ENCODE data around the gene RAP1GAP2.
A peak's percentile ranks its signal among the peaks of the same experiment; 100 is the strongest.

The RAP1GAP2 gene

GRCh38 chr17:3012926-3013581, 216.8 kb downstream of the RAP1GAP2 start:
- peak; percentile 63 for TF ChIP-seq CTCF (conservative IDR thresholded peaks at IDR 0.05)
- no peak for TF ChIP-seq ZFX (IDR thresholded peaks at IDR 0.05)
- no peak overlapping the region for H3K27ac ChIP-seq

GRCh38 chr17:3015890-3016289, 219.7 kb downstream of the RAP1GAP2 start:
- no peak overlapping the region for H3K27ac ChIP-seq
- TF ChIP-seq CTCF (conservative IDR thresholded peaks at IDR 0.05) (no peak), ZFX (IDR thresholded peaks at IDR 0.05) (no peak)

- H3K27ac ChIP-seq, result no peak overlapping the region
- TF ChIP-seq ZFX (IDR thresholded peaks at IDR 0.05), result no peak
- TF ChIP-seq CTCF (conservative IDR thresholded peaks at IDR 0.05), result no peak
Measured at GRCh38 chr17:3017936-3018335, 221.7 kb downstream of the RAP1GAP2 start.

- no peak for TF ChIP-seq ZFX (IDR thresholded peaks at IDR 0.05)
- TF ChIP-seq CTCF (conservative IDR thresholded peaks at IDR 0.05), result no peak
- no peak overlapping the region for H3K27ac ChIP-seq
Measured at GRCh38 chr17:3019761-3020160, 223.5 kb downstream of the RAP1GAP2 start.

- TF ChIP-seq CTCF (conservative IDR thresholded peaks at IDR 0.05), result no peak
- no peak overlapping the region for H3K27ac ChIP-seq
Measured at GRCh38 chr17:3020381-3020780, 224.1 kb downstream of the RAP1GAP2 start.

GRCh38 chr17:3022197-3022596, 226.0 kb downstream of the RAP1GAP2 start:
- H3K27ac ChIP-seq, result no peak overlapping the region
- TF ChIP-seq ZFX (IDR thresholded peaks at IDR 0.05), result no peak
- no peak for TF ChIP-seq CTCF (conservative IDR thresholded peaks at IDR 0.05)

GRCh38 chr17:3024346-3024745, 228.1 kb downstream of the RAP1GAP2 start:
- H3K27ac ChIP-seq, result no peak overlapping the region
- TF ChIP-seq ZFX (IDR thresholded peaks at IDR 0.05), result no peak
- no peak for TF ChIP-seq CTCF (conservative IDR thresholded peaks at IDR 0.05)

All from C4-2B (cell line).